Testis (tissue), 2 donors: ENCODE results near the gene KCND1.

ENCODE experiments used
- CTCF ChIP-seq, 3 experiments: fragments of 450-650 bp in 2 of 3; fragments of 200-600 bp in 1 of 3; sonication (generic) in 1 of 3; IDR thresholded peaks; one replicate each; pipeline ENCODE4 v1.5.1; 2016 to 2019; ENCODE audit warnings: antibody characterized with exemption in 3 of 3, mild to moderate bottlenecking in 2 of 3, moderate library complexity in 1 of 3
- POLR2A ChIP-seq: fragments of 450-650 bp; IDR thresholded peaks from one replicate; pipeline ENCODE4 v1.6.1; 2017; ENCODE audit warnings: antibody characterized with exemption, mild to moderate bottlenecking, moderate library complexity

GRCh38 chrX:49000636-49001035 lies 29.0 kb upstream of the KCND1 start:
- no peak for TF ChIP-seq CTCF (IDR thresholded peaks at IDR 0.05)
- no peak for TF ChIP-seq POLR2A
